CD4-positive, alpha-beta T cell treated with Interleukin-21 for 1 hour (primary cell): ENCODE data around the gene ADARB2.

Experiments used
- DNase-seq: peaks from one replicate; pipeline ENCODE4 v3.0.0-alpha.2; 2020

The ADARB2 gene

GRCh38 chr10:1515780-1516491 lies 221.4 kb downstream of the ADARB2 start:
- no peak for DNase-seq

GRCh38 chr10:1515121-1515779 lies 222.1 kb downstream of the ADARB2 start:
- DNase-seq = no peak

- DNase-seq = no peak
These were observed 222.6 kb downstream of the ADARB2 start for GRCh38 chr10:1514681-1515080.

- DNase-seq = no peak
These were observed 224.1 kb downstream of the ADARB2 start for GRCh38 chr10:1513221-1513620.

GRCh38 chr10:1509011-1509530 lies 228.3 kb downstream of the ADARB2 start:
- no peak for DNase-seq

GRCh38 chr10:1508096-1508495 lies 229.2 kb downstream of the ADARB2 start:
- no peak for DNase-seq

- no peak for DNase-seq
These were observed 229.9 kb downstream of the ADARB2 start for GRCh38 chr10:1507436-1507835.

- no peak for DNase-seq
These were observed 232.4 kb downstream of the ADARB2 start for GRCh38 chr10:1504940-1505339.

GRCh38 chr10:1504286-1504685 lies 233.0 kb downstream of the ADARB2 start:
- DNase-seq = no peak

- DNase-seq = no peak
These were observed 234.9 kb downstream of the ADARB2 start for GRCh38 chr10:1502451-1502850.

GRCh38 chr10:1499359-1499957 lies 237.9 kb downstream of the ADARB2 start:
- DNase-seq = no peak

- no peak for DNase-seq
These were observed 238.5 kb downstream of the ADARB2 start for GRCh38 chr10:1498746-1499358.

GRCh38 chr10:1495915-1496517 lies 241.3 kb downstream of the ADARB2 start:
- no peak for DNase-seq

- no peak for DNase-seq
These were observed 244.7 kb downstream of the ADARB2 start for GRCh38 chr10:1492641-1493040.

- no peak for DNase-seq
These were observed 245.4 kb downstream of the ADARB2 start for GRCh38 chr10:1491901-1492300.

- no peak for DNase-seq
These were observed 247.5 kb downstream of the ADARB2 start for GRCh38 chr10:1489801-1490200.

GRCh38 chr10:1488970-1489548 lies 248.3 kb downstream of the ADARB2 start:
- DNase-seq = no peak

- DNase-seq = no peak
These were observed 250.3 kb downstream of the ADARB2 start for GRCh38 chr10:1486841-1487687.

GRCh38 chr10:1485357-1485756 lies 252.0 kb downstream of the ADARB2 start:
- DNase-seq = no peak

GRCh38 chr10:1483826-1484225 lies 253.5 kb downstream of the ADARB2 start:
- DNase-seq = no peak

GRCh38 chr10:1483246-1483645 lies 254.1 kb downstream of the ADARB2 start:
- DNase-seq = no peak

- no peak for DNase-seq
These were observed 259.7 kb downstream of the ADARB2 start for GRCh38 chr10:1477578-1477977.
